Amygdala (tissue), 56 donors: Measurements from ENCODE around the gene SCGB1D1.

Source experiments
- DNase-seq, 56 donors: peaks; one replicate each; lab custom pipeline; 2025; lab: John Stamatoyannopoulos, UW

Gene SCGB1D1, protein sequence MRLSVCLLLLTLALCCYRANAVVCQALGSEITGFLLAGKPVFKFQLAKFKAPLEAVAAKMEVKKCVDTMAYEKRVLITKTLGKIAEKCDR

DNA sequence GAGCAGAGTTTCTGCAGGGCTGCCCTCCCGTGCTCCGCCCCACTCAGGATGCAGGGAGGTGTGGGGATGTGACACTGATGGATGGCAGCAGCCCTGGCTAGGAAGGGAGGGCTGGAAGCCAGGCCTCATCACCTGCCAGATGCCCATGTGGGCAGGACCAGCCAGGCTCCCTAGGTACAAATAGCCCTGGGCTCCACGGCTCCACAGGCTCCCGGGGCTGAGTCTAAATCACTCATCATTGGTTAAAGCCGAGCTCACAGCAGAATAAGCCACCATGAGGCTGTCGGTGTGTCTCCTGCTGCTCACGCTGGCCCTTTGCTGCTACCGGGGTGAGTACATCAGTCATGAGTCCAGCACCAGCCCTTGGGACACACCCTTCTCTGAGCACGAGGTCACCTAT lies at the start of gene SCGB1D1:
TSS of gene SCGB1D1 (plus strand) at position 206 of the 400 bp plus-strand sequence. CDS start at position 275, 69 bp downstream.
- no peak for DNase-seq

DNA sequence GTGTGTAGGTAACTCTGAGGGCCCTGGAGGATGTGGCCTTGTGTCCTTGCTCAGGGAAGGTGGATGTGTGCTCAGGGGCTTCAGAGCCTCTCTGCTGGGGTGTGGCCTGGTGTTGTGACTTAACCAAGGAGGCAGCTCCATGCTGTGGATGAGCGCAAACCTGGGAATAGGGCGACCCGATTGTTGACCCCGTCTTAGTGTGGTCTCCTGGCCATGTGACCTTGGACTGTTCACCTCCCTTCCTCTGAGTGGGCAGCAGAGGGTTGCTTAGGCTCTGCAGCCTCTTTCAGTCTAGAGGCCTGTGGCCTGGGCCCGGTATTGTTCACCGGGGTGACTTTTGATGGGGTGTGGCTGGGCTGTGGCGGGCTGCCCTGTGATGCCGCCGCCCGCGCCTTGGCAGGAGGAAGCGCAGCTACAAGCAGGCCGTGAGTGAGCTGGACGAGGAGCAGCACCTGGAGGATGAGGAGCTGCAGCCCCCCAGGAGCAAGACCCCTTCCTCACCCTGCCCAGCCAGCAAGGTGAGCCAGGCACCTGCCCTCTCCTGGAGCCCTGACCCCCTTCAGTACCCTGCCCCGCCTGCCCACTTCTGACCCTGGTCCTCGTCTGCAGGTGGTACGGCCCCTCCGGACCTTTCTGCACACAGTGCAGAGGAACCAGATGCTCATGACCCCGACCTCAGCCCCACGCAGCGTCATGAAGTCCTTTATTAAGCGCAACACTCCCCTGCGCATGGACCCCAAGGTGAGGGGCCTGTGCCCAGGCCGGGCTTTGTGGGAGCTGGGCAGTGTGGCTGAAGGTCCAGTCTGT lies 49.5 kb upstream of the SCGB1D1 start:
- no peak for DNase-seq

DNA sequence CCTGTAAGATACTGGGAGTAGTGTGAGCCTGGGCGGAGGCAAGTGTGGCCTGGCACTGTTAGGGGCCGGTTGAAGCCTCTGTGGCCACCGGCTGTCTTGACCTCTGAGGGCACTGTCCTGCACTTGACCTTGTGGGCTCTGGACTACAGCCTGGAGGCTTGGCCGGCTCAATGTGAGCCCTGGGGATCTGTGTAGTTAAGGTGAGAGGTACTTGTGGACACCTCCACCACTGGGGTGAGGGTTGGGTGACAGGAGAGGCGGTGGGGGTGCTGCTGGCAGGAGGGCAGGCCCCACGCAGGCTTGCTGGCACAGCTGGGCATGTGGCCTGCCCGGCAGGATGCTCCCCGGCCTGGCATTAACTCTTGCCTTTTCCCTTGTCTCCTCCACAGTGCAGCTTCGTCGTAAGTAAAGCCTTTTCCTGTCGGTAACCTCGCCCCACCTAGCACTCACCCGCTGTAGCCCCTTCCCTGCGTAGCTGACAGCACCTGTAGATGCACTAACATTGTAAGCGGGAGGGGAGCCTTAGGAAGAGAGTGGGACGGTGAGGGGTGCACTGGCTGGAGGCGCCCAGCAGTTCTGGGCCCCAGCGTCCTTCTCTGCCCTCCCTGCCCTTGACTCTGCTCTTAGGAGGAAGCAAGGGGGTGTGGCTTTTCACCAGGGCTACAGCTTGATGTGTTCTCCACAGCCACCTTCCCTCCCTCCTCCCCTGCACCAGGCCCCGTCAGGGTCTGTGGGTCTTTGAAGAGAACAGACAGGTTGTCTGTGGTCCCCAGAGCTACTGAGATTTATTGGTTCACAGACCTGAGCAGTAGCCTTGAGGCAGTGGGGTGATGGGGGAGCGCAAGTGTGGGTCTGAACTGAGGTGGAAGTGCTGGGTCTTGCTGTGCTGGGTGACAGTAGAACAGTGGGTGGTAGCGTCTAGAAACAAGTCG lies 48.6 kb upstream of the SCGB1D1 start:
- no peak for DNase-seq

DNA sequence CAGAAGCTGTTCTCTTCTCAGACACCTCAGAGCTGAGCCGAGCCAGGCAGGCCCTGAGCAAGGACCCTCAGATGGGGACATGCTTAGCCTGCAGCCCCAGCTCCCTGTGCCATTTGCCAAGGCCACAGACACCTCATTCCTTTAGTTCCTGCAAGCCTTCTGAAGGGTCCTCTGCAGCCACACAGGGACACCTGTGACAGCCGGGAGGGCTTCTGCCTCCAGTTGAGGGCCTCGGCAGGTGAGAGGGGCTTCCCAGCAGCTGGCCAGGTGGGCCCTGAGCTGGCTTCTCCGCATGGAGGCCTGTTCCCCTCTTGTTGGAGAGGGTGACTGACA lies 48.0 kb upstream of the SCGB1D1 start:
- no peak for DNase-seq

DNA sequence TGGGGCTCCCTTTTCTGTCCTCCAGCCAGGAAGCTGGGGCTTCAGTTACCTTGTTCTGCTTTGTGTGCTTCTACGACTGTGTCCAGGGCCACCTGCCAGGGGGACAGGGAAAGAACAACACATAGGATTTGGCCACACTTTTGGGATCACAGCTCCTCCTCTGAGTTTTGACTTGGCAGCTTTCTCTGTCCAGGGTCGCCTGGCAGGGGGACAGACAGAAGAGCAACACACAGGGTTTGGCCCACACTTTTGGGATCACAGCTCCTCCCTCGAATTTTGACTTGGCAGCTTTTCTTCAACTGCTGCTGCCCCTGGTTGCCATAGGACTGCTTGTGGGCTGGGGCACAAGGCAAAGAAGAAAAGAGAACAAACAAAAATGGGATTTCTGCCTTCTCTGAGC lies 47.1 kb upstream of the SCGB1D1 start:
- peak in 10 of 56 donors; percentile 18 to 52 (median 36) for DNase-seq

DNA sequence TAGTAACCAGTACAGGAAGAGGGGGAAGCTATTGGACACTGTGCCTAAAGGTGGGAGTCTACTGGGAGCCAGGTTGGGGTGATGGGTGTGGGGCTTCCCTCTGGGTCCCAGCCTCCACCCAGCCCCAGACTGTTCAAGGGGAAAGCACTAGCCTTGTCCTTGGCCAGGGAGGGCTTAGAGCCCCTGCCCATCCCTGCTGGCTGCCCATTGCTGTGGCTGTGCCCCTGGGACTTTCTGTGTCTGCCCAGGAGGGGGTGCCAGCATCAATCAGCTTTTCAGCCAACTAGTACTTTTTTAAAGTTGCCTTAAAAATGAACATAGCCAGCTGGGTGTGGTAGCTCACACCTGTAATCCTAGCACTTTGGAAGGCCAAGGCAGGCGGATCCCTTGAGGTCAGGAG lies 46.3 kb upstream of the SCGB1D1 start:
- DNase-seq, result no peak

DNA sequence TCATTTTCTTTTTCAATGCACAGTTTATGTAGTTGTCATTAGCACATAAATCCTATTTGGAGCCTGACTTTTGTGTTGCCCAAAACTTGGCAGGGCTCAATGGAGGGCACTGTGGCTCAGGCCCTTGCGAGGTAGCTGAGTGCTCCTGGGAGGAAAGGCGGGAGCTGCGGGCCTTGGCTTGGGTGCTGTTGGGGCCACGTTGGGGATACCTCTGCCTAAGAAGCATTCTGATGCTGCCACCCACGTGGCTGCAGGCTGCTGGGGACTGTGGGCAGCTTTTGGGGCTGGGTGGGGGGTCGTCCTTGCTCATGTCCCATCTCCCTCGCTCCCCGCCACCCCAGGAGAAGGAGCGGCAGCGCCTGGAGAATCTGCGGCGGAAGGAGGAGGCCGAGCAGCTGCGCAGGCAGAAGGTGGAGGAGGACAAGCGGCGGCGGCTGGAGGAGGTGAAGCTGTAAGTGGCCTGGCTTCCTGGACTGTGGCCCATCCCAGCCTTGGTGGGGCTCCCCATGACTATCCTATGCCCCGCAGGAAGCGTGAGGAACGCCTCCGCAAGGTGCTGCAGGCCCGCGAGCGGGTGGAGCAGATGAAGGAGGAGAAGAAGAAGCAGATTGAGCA lies 45.3 kb upstream of the SCGB1D1 start:
- DNase-seq, result no peak

DNA sequence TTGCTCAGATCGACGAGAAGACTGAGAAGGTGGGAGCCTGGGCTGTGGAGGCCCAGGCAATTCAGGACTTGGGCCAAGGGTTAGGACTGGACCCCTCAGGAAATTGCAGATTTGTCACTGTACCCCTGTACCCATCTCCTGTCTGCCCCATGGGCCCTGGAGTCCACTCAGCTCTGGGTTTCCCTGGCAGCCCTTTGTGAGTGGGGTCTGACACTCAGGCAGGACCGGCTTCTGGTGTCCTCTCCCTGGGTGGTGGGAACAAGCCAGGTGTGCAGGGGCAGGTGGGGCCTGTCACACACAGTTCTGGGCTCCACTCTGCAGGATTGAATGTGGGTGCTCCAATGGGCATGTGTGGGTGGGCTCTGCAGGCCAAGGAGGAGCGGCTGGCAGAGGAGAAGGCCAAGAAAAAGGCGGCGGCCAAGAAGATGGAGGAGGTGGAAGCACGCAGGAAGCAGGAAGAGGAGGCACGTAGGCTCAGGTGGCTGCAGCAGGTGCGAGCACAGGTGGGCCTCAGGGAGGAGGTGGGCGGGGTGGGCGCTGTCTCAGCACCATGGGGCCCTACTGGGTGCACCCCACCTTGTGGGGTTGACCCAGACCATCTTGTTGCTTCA lies 44.6 kb upstream of the SCGB1D1 start:
- no peak for DNase-seq

DNA sequence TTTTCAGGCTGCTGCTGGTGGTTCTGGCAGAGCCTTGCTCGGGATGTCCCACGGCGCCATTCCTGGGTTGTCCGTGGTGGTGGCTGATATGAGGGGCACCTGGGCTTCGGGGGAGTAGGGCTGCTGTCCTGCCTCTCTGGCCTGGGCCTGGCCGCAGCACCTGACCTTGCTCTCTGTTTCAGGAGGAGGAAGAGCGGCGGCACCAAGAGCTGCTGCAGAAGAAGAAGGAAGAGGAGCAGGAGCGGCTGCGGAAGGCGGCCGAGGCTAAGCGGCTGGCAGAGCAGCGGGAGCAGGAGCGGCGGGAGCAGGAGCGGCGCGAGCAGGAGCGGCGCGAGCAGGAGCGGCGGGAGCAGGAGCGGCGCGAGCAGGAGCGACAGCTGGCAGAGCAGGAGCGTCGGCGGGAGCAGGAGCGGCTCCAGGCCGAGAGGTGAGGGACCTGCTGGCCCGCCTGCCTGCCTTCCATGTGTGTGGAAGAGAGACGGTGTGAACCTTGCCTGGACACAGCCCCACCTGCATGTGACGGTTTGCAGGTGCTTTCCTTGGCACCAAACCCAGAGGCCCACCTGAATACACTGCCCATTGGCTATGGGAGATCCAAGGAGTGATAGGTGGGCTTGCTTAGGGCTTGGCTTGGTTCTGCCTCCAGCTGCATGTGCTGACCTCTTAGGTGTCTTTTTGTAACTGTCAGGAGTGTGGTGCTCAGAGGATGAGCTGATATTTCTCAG lies 43.4 kb upstream of the SCGB1D1 start:
- no peak for DNase-seq

DNA sequence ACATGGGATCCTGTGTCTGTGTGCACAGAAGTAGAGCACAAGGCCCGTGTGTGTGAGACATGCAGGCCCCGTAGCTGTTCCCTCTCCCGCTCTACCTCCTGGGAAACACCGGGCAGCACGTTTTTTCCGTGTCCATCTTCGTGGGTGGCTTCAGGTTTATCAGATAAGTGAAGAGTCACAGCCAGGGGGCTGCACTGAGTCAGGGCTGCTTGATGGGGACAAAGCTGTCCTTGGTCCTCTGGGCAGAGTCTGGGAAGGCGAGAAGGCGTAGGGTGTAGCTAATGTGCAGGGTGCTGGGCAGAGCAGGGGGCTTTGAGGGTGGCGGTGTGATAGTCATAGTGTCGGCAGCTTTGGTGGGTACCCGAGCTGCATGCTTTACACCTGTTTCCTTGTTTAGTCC lies 42.5 kb upstream of the SCGB1D1 start:
- no peak for DNase-seq

DNA sequence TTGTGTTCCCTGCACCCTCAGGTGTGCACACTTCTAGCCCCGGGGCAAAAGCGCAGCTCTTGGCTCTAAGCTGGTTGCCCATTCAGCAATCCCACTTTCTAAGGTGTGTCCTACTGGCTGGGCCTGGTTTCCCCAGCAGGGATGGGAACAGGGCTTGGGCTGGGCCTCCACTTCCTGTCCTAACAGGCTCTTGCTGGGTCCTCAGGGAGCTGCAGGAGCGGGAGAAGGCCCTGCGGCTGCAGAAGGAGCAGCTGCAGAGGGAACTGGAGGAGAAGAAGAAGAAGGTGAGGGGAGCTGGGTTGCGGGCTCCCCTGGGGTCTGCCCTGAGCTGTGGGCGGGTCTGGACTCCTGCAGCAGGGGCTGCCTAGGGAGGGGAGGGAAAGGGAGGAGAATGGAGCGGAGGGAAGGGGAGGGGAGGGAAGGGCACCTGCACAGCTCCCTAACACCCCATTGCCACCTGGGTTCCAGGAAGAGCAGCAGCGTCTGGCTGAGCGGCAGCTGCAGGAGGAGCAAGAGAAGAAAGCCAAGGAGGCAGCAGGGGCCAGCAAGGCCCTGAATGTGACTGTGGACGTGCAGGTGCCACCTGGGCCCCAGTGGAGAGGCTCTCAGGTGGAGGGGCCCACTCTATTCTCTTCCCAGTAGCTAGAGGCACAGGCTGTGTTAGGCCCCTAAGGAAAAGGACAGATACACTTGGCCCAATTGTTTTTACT lies 41.6 kb upstream of the SCGB1D1 start:
- no peak for DNase-seq

DNA sequence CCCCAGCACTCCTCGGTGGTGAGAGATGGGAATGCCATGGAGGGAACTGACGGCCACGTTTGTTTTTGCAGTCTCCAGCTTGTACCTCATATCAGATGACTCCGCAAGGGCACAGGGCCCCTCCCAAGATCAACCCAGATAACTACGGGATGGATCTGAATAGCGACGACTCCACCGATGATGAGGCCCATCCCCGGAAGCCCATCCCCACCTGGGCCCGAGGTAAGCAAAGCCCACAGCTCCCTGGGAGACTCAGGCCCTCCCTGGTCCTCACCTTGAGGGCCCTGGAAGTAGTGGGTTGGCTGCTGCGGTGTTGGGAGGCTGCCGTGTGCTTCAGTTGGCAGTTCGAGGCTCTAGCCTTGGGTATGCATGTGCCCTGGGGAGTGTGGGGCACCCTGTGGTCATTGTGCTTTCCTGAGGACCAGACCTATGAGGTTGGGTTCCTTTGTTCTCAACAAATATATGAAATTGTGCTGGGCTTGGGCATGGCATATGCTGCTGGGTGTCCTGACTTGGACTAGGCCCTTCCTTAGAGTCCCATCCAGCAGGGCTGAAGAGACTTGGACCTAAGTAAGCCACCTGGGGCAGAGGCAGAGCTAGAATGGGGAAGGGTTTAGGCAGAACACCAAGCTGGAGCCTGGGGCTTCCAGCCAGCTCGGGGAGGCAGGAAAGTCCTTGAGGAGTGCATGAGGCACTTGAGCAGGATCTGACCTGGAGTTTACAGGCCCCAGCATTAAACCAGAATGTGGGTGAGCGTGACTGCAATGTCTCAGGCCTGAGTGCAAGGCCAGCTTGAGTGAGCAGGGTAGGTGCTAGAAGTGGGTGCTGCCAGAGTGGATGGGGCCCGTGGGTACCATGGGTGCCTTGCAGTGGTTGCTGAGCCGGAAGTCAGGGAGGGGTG lies 39.8 kb upstream of the SCGB1D1 start:
- no peak for DNase-seq

DNA sequence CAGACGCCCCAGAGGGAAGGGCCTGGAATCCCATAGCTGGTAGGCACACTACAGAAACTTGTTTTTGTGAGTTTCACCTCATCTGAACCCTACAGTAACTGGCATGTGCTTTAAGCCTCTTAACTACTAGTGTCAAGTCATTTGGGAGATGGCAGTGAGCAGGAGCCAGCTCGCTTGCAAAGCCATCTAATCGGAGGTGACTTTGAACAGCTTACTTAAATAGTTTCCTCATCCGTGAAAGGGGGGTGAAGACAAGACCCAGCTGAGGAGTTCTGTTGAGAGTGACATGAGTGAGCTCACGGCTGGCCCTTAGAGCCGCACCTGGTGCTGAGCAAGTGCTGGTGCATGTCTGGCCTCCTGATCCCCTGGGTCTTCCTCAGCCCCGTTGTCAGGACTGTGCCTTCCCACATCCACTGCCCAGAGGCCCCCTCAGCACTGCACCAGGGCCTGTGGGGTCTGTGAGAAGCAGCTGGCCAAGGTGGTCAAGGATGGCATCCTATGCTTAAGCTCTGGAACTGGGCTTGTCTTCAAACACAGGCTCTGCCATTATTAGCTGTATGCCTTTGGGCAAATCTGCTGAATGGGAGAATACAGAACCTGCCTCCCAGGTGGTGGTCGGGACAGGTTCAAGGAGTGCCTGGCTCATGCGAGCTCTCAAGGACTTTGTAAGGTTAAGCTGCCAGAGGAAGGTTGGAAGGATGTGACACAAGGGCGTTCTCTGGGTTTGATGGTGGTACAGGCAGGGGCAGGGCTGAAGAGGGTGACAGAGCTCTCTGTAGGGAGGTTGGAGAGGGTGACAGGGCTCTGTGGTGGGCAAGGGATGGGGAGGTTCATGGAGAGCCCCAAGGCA lies 38.9 kb upstream of the SCGB1D1 start:
- DNase-seq, result no peak

DNA sequence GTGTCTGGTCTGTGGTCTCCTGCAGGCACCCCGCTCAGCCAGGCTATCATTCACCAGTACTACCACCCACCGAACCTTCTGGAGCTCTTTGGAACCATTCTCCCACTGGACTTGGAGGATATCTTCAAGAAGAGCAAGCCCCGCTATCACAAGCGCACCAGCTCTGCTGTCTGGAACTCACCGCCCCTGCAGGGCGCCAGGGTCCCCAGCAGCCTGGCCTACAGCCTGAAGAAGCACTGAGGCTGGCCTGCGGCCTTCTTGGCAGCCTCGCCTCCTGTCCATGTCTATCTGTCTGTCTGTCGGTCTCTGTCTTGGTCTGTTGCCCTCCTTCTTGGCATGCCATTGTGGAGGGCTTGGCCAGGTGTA lies 38.3 kb upstream of the SCGB1D1 start:
- DNase-seq, result no peak

DNA sequence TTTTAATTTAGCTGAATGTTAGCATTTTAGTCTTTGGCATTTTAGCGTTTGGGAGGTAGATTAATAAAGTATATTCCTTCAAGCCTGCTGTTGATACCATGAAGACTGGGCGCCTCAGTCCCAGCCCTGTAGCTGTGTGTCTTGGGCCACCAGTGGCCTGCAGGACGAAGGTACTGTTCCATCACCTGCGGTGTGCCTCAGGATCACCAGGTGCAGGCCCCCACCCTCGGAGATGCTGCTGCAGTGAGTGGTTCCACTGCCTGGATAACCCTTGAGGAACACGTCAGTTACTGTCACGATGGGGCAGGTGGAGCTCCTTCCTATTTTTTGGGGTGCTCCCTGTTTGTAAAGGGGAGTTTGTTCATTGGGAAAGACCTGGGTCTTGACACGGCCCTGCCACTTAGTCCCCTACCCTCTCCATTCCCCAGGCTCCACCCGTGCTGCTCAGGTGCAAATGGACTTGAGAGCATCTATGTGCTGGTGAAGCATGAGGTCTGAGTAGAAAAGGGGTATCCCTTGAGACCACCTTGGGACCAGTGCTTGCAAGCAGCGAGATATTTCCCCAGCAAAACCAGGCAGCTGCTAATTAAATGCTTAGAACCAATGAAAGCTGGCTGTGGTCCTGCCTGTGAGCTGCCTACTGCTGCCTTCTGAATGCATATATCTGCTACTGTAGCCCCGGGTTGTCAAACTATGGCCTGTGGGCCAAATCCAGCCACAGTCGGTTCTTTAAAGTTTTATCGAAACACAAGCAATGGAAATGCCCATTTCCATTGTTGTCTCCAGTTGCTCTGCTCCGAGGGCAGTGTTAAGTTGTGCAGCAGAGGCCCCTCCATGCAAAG lies 37.5 kb upstream of the SCGB1D1 start:
- DNase-seq, result no peak

DNA sequence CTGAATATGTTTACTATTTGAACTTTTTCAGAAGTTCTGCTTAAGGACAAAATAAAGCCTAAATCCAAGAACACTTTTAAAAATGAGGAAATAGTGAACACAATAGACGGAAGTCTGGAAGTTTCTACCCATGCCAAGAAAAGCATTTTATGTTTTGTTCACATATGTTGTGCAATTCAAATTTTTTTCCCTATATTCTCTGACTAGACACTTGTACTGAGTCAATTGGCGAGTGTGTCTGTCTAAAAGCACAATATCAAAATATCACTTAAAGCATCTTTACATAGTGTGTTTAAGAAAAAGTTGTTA lies 37.0 kb upstream of the SCGB1D1 start:
- no peak for DNase-seq

DNA sequence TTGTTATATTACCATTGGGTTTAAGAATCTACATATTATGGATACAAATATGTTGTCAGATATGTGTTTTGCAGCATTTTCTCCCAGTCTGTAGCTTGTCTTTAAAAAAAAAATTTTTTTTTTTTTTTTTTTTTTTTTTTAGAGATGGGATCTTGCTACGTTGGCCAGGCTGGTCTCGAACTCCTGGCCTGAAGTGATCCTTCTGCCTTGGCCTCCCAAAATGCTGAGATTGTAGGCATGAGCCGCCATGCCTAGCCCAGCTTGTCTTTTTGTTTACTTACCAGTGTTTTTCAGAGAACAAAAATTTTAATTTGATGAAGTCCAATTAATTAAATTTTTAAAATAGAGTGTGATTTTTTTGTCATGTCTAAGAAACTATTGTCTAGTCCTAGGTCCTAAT lies 36.4 kb upstream of the SCGB1D1 start:
- DNase-seq, result no peak
